ENCODE measurements around the gene GRAP2. TPM values are rescaled to one million over a fixed set of nuclear protein-coding genes. Genes with fewer than 3 reads are reported as not detected.

Gene GRAP2
- total RNA-seq, 1 donor from 2014 or later: not detected

GRCh38 chr22:40019100-40019499, 118.2 kb downstream of the GRAP2 start:
- no peak for DNase-seq

DNA sequence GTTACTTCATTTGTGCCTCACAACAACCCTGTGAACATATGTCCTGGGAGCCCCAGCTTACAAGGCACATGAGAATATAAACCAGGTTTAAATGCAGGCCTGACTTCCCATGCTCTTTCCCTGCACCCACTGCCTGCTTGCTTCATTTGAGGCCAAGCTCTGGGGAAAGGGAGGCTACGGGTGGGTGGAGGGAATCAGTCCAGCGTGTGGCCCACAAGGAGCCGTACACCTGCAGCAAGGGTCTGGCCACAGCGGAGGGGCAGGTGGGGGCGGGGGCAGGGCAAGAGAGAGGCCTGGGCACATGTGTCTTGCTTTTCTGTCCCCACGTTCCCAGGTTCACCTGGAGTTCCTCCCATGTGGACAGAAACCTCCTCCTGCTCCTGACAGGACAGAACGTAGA, 120.1 kb downstream of the GRAP2 start:
- no peak for DNase-seq

DNA sequence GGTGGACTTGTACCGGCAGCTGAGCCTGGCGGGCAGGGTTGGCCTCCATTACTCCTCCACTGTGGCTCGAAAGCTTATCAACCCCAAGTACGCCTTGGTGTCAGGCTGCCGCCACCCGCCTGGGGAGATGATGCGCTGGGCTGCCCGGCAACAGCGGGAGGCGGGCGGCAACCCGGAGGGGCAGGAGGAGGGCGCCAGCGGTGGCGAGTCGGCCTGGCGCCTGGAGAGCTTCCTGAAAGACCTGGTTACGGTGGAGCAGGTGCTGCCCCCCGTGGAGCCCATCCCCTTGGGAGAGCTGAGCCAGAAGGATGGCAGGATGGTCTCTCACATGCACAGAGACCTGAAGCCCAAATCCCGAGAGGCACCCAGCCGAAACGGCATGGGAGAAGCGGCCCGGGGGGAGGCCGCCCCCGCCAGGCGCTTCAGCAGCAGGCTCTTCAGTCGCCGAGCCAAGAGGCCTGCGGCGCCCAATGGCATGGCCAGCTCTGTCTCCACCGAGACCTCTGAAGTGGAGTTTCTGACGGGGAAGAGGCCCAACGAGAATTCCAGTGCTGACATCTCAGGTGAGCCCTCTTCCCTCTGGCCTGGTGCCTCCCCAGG, 120.6 kb downstream of the GRAP2 start:
- no peak for DNase-seq

DNA sequence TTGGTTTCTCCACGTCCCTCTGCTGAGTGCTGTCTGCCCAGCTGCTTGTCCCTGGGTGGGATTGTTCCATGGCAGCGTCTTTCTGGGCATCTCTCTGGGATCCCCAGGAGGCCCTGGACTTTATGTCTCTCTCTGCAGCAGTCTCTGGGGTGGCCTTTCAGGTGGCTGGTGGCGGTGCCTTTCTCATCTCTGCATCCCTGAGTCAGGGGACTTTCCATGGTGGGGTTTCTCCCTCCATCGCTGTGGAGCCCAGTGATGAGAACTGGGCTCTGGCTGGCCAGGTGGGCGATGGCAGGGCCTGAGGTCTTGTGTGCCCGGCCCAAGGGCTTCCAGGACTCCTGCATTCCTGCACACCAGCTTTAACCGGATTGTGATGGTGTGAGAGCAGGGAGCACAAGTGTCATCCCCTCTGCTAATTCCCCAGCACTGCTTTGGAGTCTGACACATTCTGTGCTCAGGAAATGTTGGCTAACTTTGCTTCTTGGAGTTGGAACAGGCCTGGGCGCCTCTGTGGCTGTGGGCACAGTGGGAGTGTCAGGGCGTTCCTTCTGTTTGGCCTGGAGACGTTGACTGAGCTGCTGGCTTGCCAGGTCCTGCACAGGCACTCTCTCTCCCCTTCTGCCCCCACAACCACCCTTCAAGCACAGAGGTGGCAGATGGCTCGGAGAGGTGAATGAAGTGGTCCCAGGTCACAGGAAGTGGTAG, 121.8 kb downstream of the GRAP2 start:
- no peak for DNase-seq

Other genes with a start within 250 kb of the GRAP2 start
- gene ENTHD1, start 7.3 kb upstream of the GRAP2 start, total RNA-seq: not detected in 2 replicates
- not detected in 2 replicates for gene TMA7B, start 59.3 kb downstream of the GRAP2 start, total RNA-seq
- under 0.01 TPM in 2 replicates for gene FAM83F, start 93.9 kb downstream of the GRAP2 start, total RNA-seq